CD14-positive monocyte (primary cell): ENCODE results near the gene DBN1. TPM values are rescaled to one million over a fixed set of nuclear protein-coding genes. Genes with fewer than 3 reads are reported as not detected.
A peak's percentile ranks its signal among the peaks of the same experiment; 100 is the strongest.

Experiments used
- DNase-seq, 3 donors: peaks; one replicate each; pipeline ENCODE4 v3.0.0-alpha.2; 2011 to 2022
- H2AFZ ChIP-seq: 2 replicates; pipeline ENCODE4 v1.6.0; 2012; ENCODE audit warnings: mild to moderate bottlenecking, low read depth, low read length, inconsistent platforms; ENCODE audit not compliant: insufficient read depth, poor library complexity, severe bottlenecking
- H3K27ac ChIP-seq, 2 donors: 1 replicate in 1 of 2; 2 replicates in 1 of 2; pipeline ENCODE4 v1.5.1; 2012 to 2013; ENCODE audit warnings: low read length in 2 of 2, control low read depth in 1 of 2, inconsistent platforms in 1 of 2, low read depth in 1 of 2, mild to moderate bottlenecking in 1 of 2
- H3K27me3 ChIP-seq, 2 donors: one replicate each; pipeline versions ENCODE4 v1.6.0 to v1.6.1; 2011 to 2013; ENCODE audit warnings: low read length in 2 of 2; ENCODE audit not compliant: control insufficient read depth in 2 of 2, insufficient read depth in 2 of 2
- H3K36me3 ChIP-seq, 2 donors: replicated peaks in 1 of 2; 1 replicate in 1 of 2; 2 replicates in 1 of 2; pipeline versions ENCODE4 v1.5.1 to v1.6.1; 2012 to 2013; ENCODE audit warnings: low read length in 2 of 2, control low read depth in 1 of 2, inconsistent platforms in 1 of 2, mild to moderate bottlenecking in 1 of 2; ENCODE audit not compliant: insufficient read depth in 2 of 2, control insufficient read depth in 1 of 2
- H3K4me1 ChIP-seq, 2 donors: 1 replicate in 1 of 2; 2 replicates in 1 of 2; pipeline versions ENCODE4 v1.5.1 to v1.6.1; 2012 to 2013; ENCODE audit warnings: low read length in 2 of 2, control low read depth in 1 of 2, inconsistent platforms in 1 of 2, mild to moderate bottlenecking in 1 of 2, moderate library complexity in 1 of 2; ENCODE audit not compliant: insufficient read depth in 2 of 2, control insufficient read depth in 1 of 2
- H3K4me2 ChIP-seq: replicated peaks from 2 replicates; pipeline ENCODE3; 2012; ENCODE audit warnings: low read length, moderate library complexity, mild to moderate bottlenecking; ENCODE audit not compliant: poor library complexity, severe bottlenecking; ENCODE audit errors: extremely low read depth
- H3K4me3 ChIP-seq, 3 experiments: fragments of 200-600 bp in 1 of 3; sonication (generic) in 1 of 3; replicated peaks in 1 of 3; 1 replicate in 2 of 3; 2 replicates in 1 of 3; pipeline ENCODE4 v1.5.1; 2011 to 2013; ENCODE audit warnings: low read length in 3 of 3, mild to moderate bottlenecking in 3 of 3, control low read depth in 2 of 3, low read depth in 2 of 3, inconsistent platforms in 1 of 3, moderate library complexity in 1 of 3
- H3K79me2 ChIP-seq: 2 replicates; pipeline ENCODE4 v1.6.0; 2012; ENCODE audit warnings: mild to moderate bottlenecking, control low read depth, inconsistent platforms, low read length, moderate library complexity; ENCODE audit not compliant: insufficient read depth
- H3K9ac ChIP-seq: 2 replicates; pipeline ENCODE4 v1.6.0; 2017; ENCODE audit warnings: low read length, mild to moderate bottlenecking; ENCODE audit not compliant: insufficient read depth, poor library complexity, severe bottlenecking
- H3K9me3 ChIP-seq, 2 donors: replicated peaks in 1 of 2; 1 replicate in 1 of 2; 2 replicates in 1 of 2; pipeline versions ENCODE4 v1.5.1 to v1.6.1; 2012 to 2013; ENCODE audit warnings: low read length in 2 of 2, control low read depth in 1 of 2; ENCODE audit not compliant: control insufficient read depth in 1 of 2, insufficient read depth in 1 of 2
- H4K20me1 ChIP-seq: 2 replicates; pipeline ENCODE4 v1.6.0; 2012; ENCODE audit warnings: mild to moderate bottlenecking, low read length, control low read depth, moderate library complexity; ENCODE audit not compliant: insufficient read depth
- H3K27ac Mint-ChIP-seq, 7 donors: one replicate each; pipeline ENCODE4 v1.8.0; 2020; ENCODE audit warnings: mild to moderate bottlenecking in 7 of 7, mixed read lengths in 7 of 7, moderate library complexity in 6 of 7, inconsistent platforms in 2 of 7
- H3K27me3 Mint-ChIP-seq, 3 donors: one replicate each; pipeline ENCODE4 v1.8.0; 2021 to 2022; ENCODE audit warnings: low read depth in 3 of 3, mild to moderate bottlenecking in 3 of 3, mixed read lengths in 3 of 3, moderate library complexity in 3 of 3, inconsistent platforms in 1 of 3
- H3K36me3 Mint-ChIP-seq, 2 donors: one replicate each; pipeline ENCODE4 v1.8.0; 2020; ENCODE audit warnings: mixed read lengths in 2 of 2, inconsistent platforms in 1 of 2, mild to moderate bottlenecking in 1 of 2
- H3K4me1 Mint-ChIP-seq: one replicate; pipeline ENCODE4 v1.8.0; 2020; ENCODE audit warnings: mild to moderate bottlenecking, mixed read lengths
- H3K4me3 Mint-ChIP-seq, 2 donors: one replicate each; pipeline ENCODE4 v1.8.0; 2020; ENCODE audit warnings: mild to moderate bottlenecking in 2 of 2, mixed read lengths in 2 of 2, moderate library complexity in 1 of 2
- H3K9me3 Mint-ChIP-seq, 7 donors: one replicate each; pipeline ENCODE4 v1.8.0; 2020 to 2022; ENCODE audit warnings: mixed read lengths in 7 of 7, mild to moderate bottlenecking in 6 of 7, moderate library complexity in 6 of 7, inconsistent platforms in 2 of 7
- WGBS: methylation state at CpG from one replicate; pipeline ENCODE4 v1.1.5; 2013; ENCODE audit warnings: missing lambda C conversion rate; ENCODE audit not compliant: insufficient coverage; 5-methylcytosine and 5-hydroxymethylcytosine counted together
- intact Hi-C, 2 donors: fragments of 100-400 bp; cut with micrococcal nuclease; formaldehyde crosslinking; loops; one replicate each; pipeline versions ENCODE4 v1.15.0 to v1.15.1; 2023
- polyA plus RNA-seq, 3 donors: library from polyadenylated mRNA; depleted of rRNA in 1 of 3; unstranded in 2 of 3; stranded (reverse) in 1 of 3; fragments of 300-500 nt in 2 of 3; fragments of >200 nt in 1 of 3; fragmentation: Illumina TruSeq in 2 of 3; gene quantifications; 1 replicate in 2 of 3; 2 replicates in 1 of 3; pipeline ENCODE4 v1.2.3, GENCODE V29; 2012 to 2021
- TF ChIP-seq, protein P1 (sequence below): fragments of 200-600 bp; IDR thresholded peaks from one replicate; pipeline ENCODE4 v1.8.0; 2022; ENCODE audit warnings: antibody characterized with exemption, mild to moderate bottlenecking

DBN1 gene
- polyA plus RNA-seq, 3 donors, result 0.71 to 1.6 (median 0.73) TPM

DNA sequence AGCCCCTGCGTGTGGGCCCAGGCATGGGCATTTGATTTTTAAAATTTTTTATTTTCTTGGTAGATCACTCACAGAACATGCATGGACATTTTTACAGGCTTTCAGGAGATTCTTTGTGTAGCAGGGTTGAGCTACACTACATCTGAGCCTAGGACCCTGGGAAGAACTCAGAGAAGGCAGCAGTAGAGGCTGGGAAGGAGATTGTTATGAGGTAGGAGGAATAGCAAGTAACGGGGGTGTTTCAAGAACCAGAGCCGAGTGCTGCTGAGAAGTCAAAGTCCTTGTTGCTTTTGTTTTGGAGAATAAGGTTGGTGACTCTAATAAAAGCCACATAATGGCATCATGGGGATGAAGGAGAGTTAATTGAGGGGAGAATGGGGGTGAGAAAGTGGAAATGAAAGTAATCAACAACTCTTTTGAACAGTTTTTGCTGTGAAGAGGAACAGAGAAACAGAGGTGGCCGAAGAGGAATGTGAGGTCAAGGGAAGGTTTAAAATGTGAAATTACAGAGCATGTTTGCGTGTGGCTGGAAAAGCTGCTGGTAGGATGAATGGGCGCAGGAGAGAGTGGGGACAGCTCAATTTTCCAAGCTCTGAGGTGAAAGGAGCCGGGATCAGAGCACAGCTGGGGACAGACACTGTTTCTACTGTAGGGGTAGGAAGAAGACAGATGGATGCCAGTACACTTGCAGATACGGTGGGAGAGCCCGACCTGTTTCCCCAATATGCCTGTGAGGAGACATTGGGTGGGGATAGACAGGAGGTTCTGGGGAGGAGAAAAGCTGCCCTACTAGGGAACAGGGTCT is 28.6 kb upstream of the DBN1 start:
- Histone ChIP-seq H3K9me3 (no peaks in the 10 kb centered on the region), H3K4me1 (peaks cover 66 to 75% of the 10 kb centered on the region in 2 donors), H3K79me2 (peaks cover 29% of the 10 kb centered on the region), H3K27me3 (peaks cover 0 to 17% of the 10 kb centered on the region in 2 donors), H3K9ac (no peak overlapping the region), H4K20me1 (peaks cover 68% of the 10 kb centered on the region), H3K4me2 (peak overlapping the region; percentile 7), H3K36me3 (peaks cover 32 to 37% of the 10 kb centered on the region in 2 donors), H3K4me3 (peak overlapping the region in 1 of 3 experiments; percentile 5), H3K27ac (peak overlapping the region; percentile 36 to 60), H2AFZ (no peak overlapping the region)
- peak in 1 of 3 donors; percentile 28 for DNase-seq
- intact Hi-C loops, result loop anchor here (2.0 to 10.0 kb wide), 3 partner anchors 110 to 187 kb away; partner anchors contain the start of gene MXD3 (in 1 of the 2)
- peak overlapping the region; percentile 46 to 90 (median 69) for H3K27ac Mint-ChIP-seq
- peaks cover 64% of the 10 kb centered on the region for H3K4me1 Mint-ChIP-seq
- H3K9me3 Mint-ChIP-seq, result peaks cover 0 to 3% (median 0%) of the 10 kb centered on the region in 7 donors
- H3K4me3 Mint-ChIP-seq, result peak overlapping the region in 1 of 2 donors; percentile 37
- TF ChIP-seq, protein P1, sequence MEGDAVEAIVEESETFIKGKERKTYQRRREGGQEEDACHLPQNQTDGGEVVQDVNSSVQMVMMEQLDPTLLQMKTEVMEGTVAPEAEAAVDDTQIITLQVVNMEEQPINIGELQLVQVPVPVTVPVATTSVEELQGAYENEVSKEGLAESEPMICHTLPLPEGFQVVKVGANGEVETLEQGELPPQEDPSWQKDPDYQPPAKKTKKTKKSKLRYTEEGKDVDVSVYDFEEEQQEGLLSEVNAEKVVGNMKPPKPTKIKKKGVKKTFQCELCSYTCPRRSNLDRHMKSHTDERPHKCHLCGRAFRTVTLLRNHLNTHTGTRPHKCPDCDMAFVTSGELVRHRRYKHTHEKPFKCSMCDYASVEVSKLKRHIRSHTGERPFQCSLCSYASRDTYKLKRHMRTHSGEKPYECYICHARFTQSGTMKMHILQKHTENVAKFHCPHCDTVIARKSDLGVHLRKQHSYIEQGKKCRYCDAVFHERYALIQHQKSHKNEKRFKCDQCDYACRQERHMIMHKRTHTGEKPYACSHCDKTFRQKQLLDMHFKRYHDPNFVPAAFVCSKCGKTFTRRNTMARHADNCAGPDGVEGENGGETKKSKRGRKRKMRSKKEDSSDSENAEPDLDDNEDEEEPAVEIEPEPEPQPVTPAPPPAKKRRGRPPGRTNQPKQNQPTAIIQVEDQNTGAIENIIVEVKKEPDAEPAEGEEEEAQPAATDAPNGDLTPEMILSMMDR, result no peak
- H3K36me3 Mint-ChIP-seq, result peaks cover 34 to 50% of the 10 kb centered on the region in 2 donors
- WGBS, result 28% methylated on average over 8 of the region's 9 CpGs
- peaks cover 19 to 30% (median 21%) of the 10 kb centered on the region in 3 donors for H3K27me3 Mint-ChIP-seq

DNA sequence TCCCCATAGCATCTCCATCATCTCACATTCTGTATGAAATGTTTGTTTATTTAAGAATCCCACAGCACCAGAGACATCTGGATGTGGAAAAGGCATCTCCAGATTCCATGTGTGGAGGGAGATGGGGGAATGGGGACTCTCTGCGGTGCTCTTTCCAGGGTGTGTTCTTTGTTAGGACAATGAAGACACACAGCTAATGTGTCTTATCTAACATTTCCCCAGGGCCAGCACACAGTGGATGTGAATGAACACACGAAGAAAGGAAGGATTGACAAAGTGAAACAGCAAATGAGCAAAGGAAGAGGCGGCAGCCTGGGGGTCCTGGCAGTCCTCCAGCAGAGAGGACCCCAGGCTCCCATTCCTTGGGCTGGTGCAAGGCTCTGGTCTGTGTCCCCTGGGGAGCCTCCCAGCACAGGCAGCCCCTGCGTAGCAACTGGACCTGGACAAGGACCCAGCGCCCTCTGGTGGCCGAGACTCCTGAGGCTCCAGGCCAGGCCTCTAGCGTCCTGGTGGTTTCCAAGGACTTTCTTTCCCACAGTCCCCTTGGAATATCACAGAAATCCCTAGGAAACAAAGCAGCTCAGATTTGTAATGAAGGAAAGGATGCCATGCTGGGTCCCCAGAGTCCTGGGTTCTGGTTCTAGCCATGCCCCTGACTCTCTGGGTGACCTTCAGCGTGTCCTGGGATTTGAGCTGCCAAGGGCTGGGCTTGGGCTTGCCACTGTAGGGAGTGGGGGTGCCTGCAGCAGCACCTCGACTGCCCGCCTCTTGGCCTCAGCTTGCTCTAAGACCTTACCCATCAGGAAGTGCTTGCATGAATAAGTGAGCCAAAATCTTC is 27.5 kb upstream of the DBN1 start:
- H3K9ac ChIP-seq, result no peak overlapping the region
- peaks cover 70 to 78% of the 10 kb centered on the region in 2 donors for H3K4me1 ChIP-seq
- peaks cover 67% of the 10 kb centered on the region for H3K4me1 Mint-ChIP-seq

More for the DNA sequence above, 27.5 kb upstream of the DBN1 start:
- Histone ChIP-seq H4K20me1 (peaks cover 62% of the 10 kb centered on the region), H3K36me3 (peaks cover 32% of the 10 kb centered on the region in 2 donors), H2AFZ (no peak overlapping the region), H3K9me3 (no peaks in the 10 kb centered on the region), H3K27me3 (peaks cover 0 to 17% of the 10 kb centered on the region in 2 donors), H3K4me3 (no peak overlapping the region), H3K4me2 (no peak overlapping the region), H3K27ac (no peak overlapping the region), H3K79me2 (peaks cover 27% of the 10 kb centered on the region)
- H3K4me3 Mint-ChIP-seq, result peak overlapping the region in 1 of 2 donors; percentile 63
- intact Hi-C loops, result loop anchor here (5.0 to 10.0 kb wide), 2 partner anchors 109 to 186 kb away; partner anchors contain the start of gene MXD3 (in 1 of the 2)
- peaks cover 31 to 41% of the 10 kb centered on the region in 2 donors for H3K36me3 Mint-ChIP-seq
- H3K27ac Mint-ChIP-seq, result peak overlapping the region in 6 of 7 donors; percentile 7 to 71 (median 46)
- peaks cover 19 to 30% (median 21%) of the 10 kb centered on the region in 3 donors for H3K27me3 Mint-ChIP-seq
- TF ChIP-seq, protein P1, result peak; percentile 97
- peak; percentile 77 to 89 (median 84) for DNase-seq
- H3K9me3 Mint-ChIP-seq, result peaks cover 0 to 3% (median 0%) of the 10 kb centered on the region in 7 donors
- WGBS, result 17% methylated on average over 7 of the region's 10 CpGs
